CD4-positive, CD25-positive, alpha-beta regulatory T cell (primary cell): Measurements from ENCODE around the gene HDAC9. TPM values are rescaled to one million over a fixed set of nuclear protein-coding genes. Genes with fewer than 3 reads are reported as not detected.

Experiments
- ATAC-seq, 2 donors: fragments of 150-1000 bp; cut with Tn5 transposase; one replicate each; pipeline ENCODE4 v1.10.0; 2021; ENCODE audit warnings: low read depth in 2 of 2, moderate number of reproducible peaks in 2 of 2, moderate library complexity in 1 of 2
- DNase-seq, 3 donors: peaks; one replicate each; pipeline versions ENCODE4 v3.0.0 to v3.0.0-alpha.2; 2012 to 2022; ENCODE audit warnings: mixed read lengths in 1 of 3
- H3K27ac ChIP-seq: one replicate; pipeline ENCODE4 v1.7.0; 2013; ENCODE audit warnings: mild to moderate bottlenecking, low read length; ENCODE audit not compliant: insufficient read depth, poor library complexity, severe bottlenecking
- H3K27me3 ChIP-seq: one replicate; pipeline ENCODE4 v1.7.0; 2013; ENCODE audit warnings: low read length; ENCODE audit not compliant: control insufficient read depth, insufficient read depth
- H3K36me3 ChIP-seq: one replicate; pipeline ENCODE4 v1.7.0; 2013; ENCODE audit warnings: mild to moderate bottlenecking, low read length, moderate library complexity; ENCODE audit not compliant: control insufficient read depth, insufficient read depth
- H3K4me1 ChIP-seq: 2 replicates; pipeline ENCODE4 v1.7.0; 2013; ENCODE audit warnings: mild to moderate bottlenecking, low read length; ENCODE audit not compliant: insufficient read depth, control insufficient read depth, poor library complexity, severe bottlenecking
- H3K4me3 ChIP-seq: one replicate; pipeline ENCODE4 v1.7.0; 2013; ENCODE audit warnings: low read depth, mild to moderate bottlenecking, low read length, moderate library complexity
- H3K9me3 ChIP-seq, 2 experiments: 1 replicate in 1 of 2; 2 replicates in 1 of 2; pipeline ENCODE4 v1.7.0; 2013; ENCODE audit warnings: low read length in 2 of 2, mild to moderate bottlenecking in 1 of 2, moderate library complexity in 1 of 2; ENCODE audit not compliant: control insufficient read depth in 2 of 2
- H3K27ac Mint-ChIP-seq, 3 donors: one replicate each; pipeline ENCODE4 v1.8.0; 2020 to 2022; ENCODE audit warnings: mild to moderate bottlenecking in 3 of 3, mixed read lengths in 3 of 3, moderate library complexity in 2 of 3
- H3K27me3 Mint-ChIP-seq: one replicate; pipeline ENCODE4 v1.8.0; 2022; ENCODE audit warnings: mild to moderate bottlenecking, mixed read lengths
- H3K36me3 Mint-ChIP-seq: one replicate; pipeline ENCODE4 v1.8.0; 2020; ENCODE audit warnings: mixed read lengths
- H3K4me1 Mint-ChIP-seq, 4 donors: one replicate each; pipeline ENCODE4 v1.8.0; 2020 to 2022; ENCODE audit warnings: mixed read lengths in 4 of 4, mild to moderate bottlenecking in 1 of 4
- H3K4me3 Mint-ChIP-seq, 4 donors: one replicate each; pipeline ENCODE4 v1.8.0; 2020 to 2022; ENCODE audit warnings: mild to moderate bottlenecking in 4 of 4, mixed read lengths in 4 of 4, moderate library complexity in 3 of 4
- H3K9me3 Mint-ChIP-seq, 7 donors: one replicate each; pipeline ENCODE4 v1.8.0; 2020 to 2022; ENCODE audit warnings: mixed read lengths in 7 of 7, mild to moderate bottlenecking in 3 of 7, moderate library complexity in 2 of 7
- polyA plus RNA-seq, 4 donors: library from polyadenylated mRNA; unstranded; fragments of 300-500 nt; fragmentation: Illumina TruSeq; gene quantifications; one replicate each; pipeline ENCODE4 v1.2.3, GENCODE V29; 2021
- total RNA-seq: library from RNA; stranded (reverse); gene quantifications from one replicate; pipeline ENCODE4 v1.2.3, GENCODE V29; 2022

The HDAC9 gene
- total and polyA plus RNA-seq, 5 donors from 2014 or later = 4.1 to 23.7 (median 10.4) TPM

DNA sequence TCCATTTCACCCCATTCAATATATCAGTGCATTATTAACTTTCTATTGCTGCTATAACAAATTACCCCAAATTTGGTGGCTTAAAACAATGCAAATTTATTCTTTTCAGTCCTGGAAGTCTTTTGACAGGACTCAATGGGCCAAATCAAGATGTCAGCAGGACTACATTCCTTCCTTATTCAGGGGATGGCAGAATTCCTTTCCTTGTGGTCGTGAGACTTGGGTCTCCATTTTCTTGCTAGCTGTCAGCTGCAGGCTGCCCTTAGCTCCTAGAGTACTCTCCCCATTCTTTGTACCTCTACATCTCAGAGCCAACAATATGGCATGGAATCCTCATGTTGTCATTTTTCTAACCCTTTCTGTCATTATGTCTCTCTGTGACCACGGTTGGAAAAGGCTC lies 310.6 kb downstream of the HDAC9 start:
- H3K4me3 Mint-ChIP-seq = no peak overlapping the region

DNA sequence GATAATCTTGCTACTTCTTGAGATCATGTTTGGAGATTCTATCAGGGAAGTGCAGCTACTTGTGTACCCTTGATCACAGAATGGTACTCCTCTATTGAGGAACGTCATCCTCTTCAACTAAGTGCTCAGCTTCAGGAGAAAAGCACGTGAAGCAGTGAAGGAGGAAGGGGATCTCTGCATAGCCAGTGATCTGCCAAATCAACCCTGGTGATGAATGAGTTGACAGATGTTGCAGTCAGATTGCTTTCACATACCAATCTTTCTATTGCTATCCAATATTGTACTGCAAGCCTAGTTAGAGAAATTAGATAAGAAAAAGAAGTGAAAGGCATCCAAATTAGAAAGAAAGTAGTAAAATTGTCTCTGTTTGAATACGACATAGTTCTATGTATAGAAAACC lies 312.5 kb downstream of the HDAC9 start:
- Histone ChIP-seq H3K27me3 (no peaks in the 10 kb centered on the region), H3K4me3 (no peak overlapping the region), H3K9me3 (no peaks in the 10 kb centered on the region), H3K27ac (no peak overlapping the region), H3K36me3 (no peaks in the 10 kb centered on the region), H3K4me1 (no peaks in the 10 kb centered on the region)
- Mint-ChIP-seq H3K4me3 (no peak overlapping the region), H3K27me3 (no peaks in the 10 kb centered on the region), H3K36me3 (no peaks in the 10 kb centered on the region), H3K9me3 (peaks cover 2 to 12% (median 6%) of the 10 kb centered on the region in 7 donors), H3K27ac (no peak overlapping the region), H3K4me1 (no peaks in the 10 kb centered on the region)
- ATAC-seq = no peak
- no peak for DNase-seq

More for the DNA sequence above, 310.6 kb downstream of the HDAC9 start:
- Mint-ChIP-seq H3K36me3 (no peaks in the 10 kb centered on the region), H3K27me3 (no peaks in the 10 kb centered on the region), H3K9me3 (peaks cover 0 to 7% (median 5%) of the 10 kb centered on the region in 7 donors), H3K4me1 (no peaks in the 10 kb centered on the region), H3K27ac (no peak overlapping the region)
- Histone ChIP-seq H3K36me3 (no peaks in the 10 kb centered on the region), H3K27me3 (no peaks in the 10 kb centered on the region), H3K4me3 (no peak overlapping the region), H3K4me1 (no peaks in the 10 kb centered on the region), H3K9me3 (no peaks in the 10 kb centered on the region), H3K27ac (no peak overlapping the region)
- DNase-seq = no peak
- no peak for ATAC-seq

DNA sequence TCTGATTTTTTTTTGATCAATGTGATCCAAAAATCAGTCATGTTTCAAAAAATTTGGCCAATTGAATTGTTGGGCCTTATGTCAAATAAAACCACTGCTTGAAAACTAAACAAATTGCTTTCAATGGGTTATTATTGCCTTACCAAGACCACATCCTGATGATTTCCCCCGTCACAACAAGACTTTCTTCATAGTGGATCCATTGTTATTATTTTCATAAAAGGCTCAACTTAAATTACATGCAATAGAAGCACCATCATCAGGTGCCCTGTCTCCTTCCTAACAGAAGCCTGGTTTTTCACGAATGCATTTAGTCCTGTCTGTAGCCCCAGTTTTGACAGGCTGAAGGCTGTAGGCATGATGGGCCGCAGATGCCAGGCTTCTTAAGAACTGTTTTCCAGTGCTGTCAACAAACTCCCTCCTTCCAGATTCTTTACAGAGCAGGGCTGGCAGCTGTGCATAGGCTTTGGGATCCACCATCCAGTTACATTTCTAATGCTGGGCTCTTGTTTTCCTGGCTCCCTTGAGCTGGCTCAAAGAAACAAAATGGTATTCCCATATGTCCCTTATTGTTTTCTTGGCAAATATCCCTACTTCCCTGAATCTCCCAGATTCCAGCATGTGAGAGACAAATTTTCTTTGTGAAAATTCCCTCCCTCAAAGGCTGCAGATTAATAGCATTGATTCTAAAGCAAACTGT lies 319.9 kb downstream of the HDAC9 start:
- Mint-ChIP-seq H3K36me3 (no peaks in the 10 kb centered on the region), H3K4me3 (no peak overlapping the region), H3K27ac (no peak overlapping the region), H3K27me3 (no peaks in the 10 kb centered on the region), H3K4me1 (no peaks in the 10 kb centered on the region), H3K9me3 (peaks cover 0 to 16% (median 5%) of the 10 kb centered on the region in 7 donors)
- no peak for ATAC-seq
- Histone ChIP-seq H3K4me3 (no peak overlapping the region), H3K9me3 (peaks cover 2 to 5% of the 10 kb centered on the region in 2 experiments), H3K27ac (no peak overlapping the region), H3K27me3 (no peaks in the 10 kb centered on the region), H3K36me3 (no peaks in the 10 kb centered on the region), H3K4me1 (no peaks in the 10 kb centered on the region)
- no peak for DNase-seq

DNA sequence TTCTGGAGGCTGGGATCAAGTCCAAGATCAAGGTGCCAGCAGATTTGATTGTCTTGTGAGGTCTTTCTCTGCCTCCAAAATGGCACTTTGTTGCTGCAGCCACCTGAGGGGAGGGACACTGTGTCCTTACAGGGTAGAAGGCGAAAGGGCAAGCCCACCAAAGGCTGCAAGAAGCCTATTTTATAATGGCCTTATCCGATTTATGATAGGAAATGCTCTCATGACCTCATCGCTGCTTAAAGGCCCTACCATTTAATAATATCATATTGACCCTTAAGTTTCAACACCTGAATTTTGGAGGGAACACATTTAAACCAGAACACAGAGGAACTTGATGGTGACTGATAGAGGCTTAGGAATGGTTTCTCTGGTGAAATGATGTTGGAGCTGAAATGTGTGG lies 325.4 kb downstream of the HDAC9 start:
- Mint-ChIP-seq H3K4me3 (no peak overlapping the region), H3K27ac (no peak overlapping the region), H3K27me3 (no peaks in the 10 kb centered on the region), H3K36me3 (no peaks in the 10 kb centered on the region), H3K9me3 (peaks cover 0 to 7% (median 2%) of the 10 kb centered on the region in 7 donors), H3K4me1 (no peaks in the 10 kb centered on the region)
- Histone ChIP-seq H3K9me3 (peaks cover 0 to 5% of the 10 kb centered on the region in 2 experiments), H3K36me3 (no peaks in the 10 kb centered on the region), H3K4me3 (no peak overlapping the region), H3K4me1 (no peaks in the 10 kb centered on the region), H3K27me3 (no peaks in the 10 kb centered on the region), H3K27ac (no peak overlapping the region)
- DNase-seq (no peak), ATAC-seq (no peak)

DNA sequence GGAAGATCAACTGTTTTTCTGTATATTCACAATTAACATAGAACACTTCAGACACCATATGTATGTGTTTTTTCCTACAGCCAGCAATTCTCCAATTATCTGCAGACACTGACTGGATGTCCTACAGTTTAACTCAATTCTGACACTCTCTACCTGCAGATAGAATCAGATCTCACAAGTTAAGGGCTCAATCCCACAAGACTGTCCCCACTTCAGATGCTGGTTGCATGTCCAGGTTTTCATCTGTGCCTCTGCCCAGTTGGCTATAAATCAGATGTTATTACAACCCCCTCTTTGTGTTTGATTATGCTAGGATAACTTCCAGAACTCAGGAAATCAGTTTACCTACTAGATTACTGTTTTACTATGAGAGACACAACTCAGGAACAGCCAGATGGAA lies 326.0 kb downstream of the HDAC9 start:
- H3K27ac ChIP-seq = no peak overlapping the region
- H3K27me3 Mint-ChIP-seq = no peaks in the 10 kb centered on the region
- H3K9me3 Mint-ChIP-seq = peaks cover 0 to 6% (median 1%) of the 10 kb centered on the region in 7 donors
- H3K36me3 ChIP-seq = no peaks in the 10 kb centered on the region
- ATAC-seq = no peak
- no peaks in the 10 kb centered on the region for H3K4me1 ChIP-seq
- DNase-seq = no peak
- no peak overlapping the region for H3K4me3 ChIP-seq
- H3K4me1 Mint-ChIP-seq = no peaks in the 10 kb centered on the region
- no peaks in the 10 kb centered on the region for H3K27me3 ChIP-seq
- no peak overlapping the region for H3K4me3 Mint-ChIP-seq
- no peak overlapping the region for H3K27ac Mint-ChIP-seq
- peaks cover 0 to 3% of the 10 kb centered on the region in 2 experiments for H3K9me3 ChIP-seq
- no peaks in the 10 kb centered on the region for H3K36me3 Mint-ChIP-seq

DNA sequence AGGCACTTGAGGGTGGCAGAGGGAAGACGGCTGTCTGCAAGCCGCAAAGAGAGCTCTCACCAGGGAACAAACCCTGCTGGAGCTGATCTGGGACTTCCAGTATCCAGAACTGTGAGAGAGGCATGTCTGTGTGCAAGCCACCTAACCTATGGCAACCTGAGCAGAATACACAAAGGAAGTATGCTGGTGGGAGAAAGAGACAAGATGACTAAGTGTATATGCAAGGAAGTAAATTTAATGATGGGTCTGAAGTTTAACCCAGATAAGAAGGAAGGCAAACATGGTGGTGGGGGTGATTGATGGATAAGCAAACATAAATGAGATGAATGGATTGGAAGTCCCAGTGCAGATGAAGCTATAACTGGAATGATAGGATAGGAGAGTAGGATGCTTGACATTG lies 328.6 kb downstream of the HDAC9 start:
- no peaks in the 10 kb centered on the region for H3K4me1 ChIP-seq
- H3K27ac ChIP-seq = no peak overlapping the region
- no peaks in the 10 kb centered on the region for H3K36me3 ChIP-seq
- H3K4me3 Mint-ChIP-seq = no peak overlapping the region
- H3K9me3 ChIP-seq = peaks cover 0 to 3% of the 10 kb centered on the region in 2 experiments
- DNase-seq (no peak), ATAC-seq (no peak)
- H3K9me3 Mint-ChIP-seq = peaks cover 0 to 6% (median 1%) of the 10 kb centered on the region in 7 donors
- no peaks in the 10 kb centered on the region for H3K27me3 ChIP-seq
- H3K4me3 ChIP-seq = no peak overlapping the region
- no peaks in the 10 kb centered on the region for H3K36me3 Mint-ChIP-seq
- H3K27me3 Mint-ChIP-seq = no peaks in the 10 kb centered on the region
- H3K27ac Mint-ChIP-seq = no peak overlapping the region
- no peaks in the 10 kb centered on the region for H3K4me1 Mint-ChIP-seq

DNA sequence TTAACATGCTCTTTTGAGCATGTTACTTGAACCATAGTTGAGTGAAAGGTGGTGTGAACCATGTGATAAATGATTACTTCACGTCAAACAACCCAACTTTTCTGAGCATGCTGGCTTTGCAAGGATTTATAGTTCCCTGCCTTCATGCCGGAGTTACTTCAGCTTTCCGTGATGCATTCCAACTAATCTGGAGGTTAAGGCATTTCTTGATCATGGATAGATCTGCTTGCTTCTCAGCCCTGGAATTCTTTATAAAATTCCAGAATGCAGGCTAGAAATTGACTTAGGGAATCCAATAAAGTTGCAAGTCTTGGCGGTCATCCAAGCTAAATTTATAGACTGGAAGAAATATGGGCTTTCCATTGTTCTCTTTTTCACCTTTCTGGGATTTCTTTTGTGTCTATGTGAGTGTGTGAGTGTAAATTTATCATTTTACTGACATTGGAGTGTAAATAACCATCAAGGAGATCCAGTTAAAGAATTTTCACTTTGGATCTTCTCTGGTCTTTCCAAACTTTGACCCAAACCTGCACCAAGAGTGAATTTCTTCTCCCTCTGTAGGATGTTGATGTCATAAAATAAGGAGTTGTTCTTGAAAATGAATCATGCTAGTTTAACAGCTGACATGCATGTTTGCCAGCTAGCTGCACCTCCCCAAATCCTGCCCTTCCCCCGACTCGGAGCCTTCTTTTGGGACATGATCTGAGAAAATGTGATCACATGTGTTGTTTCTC lies 332.9 kb downstream of the HDAC9 start:
- Histone ChIP-seq H3K4me3 (no peak overlapping the region), H3K4me1 (no peaks in the 10 kb centered on the region), H3K27ac (no peak overlapping the region), H3K36me3 (no peaks in the 10 kb centered on the region), H3K27me3 (no peaks in the 10 kb centered on the region), H3K9me3 (peaks cover 0 to 3% of the 10 kb centered on the region in 2 experiments)
- Mint-ChIP-seq H3K9me3 (peaks cover 0 to 5% (median 0%) of the 10 kb centered on the region in 7 donors), H3K27me3 (no peaks in the 10 kb centered on the region), H3K4me1 (no peaks in the 10 kb centered on the region), H3K36me3 (no peaks in the 10 kb centered on the region), H3K4me3 (no peak overlapping the region), H3K27ac (no peak overlapping the region)
- ATAC-seq = no peak
- DNase-seq = no peak
